GM18868 (cell line): Measurements from ENCODE around the gene CSNK2A1.
"Not testable (repeated sequence)": the region's sequence is repeated elsewhere in the genome, so short reads cannot be mapped to it uniquely, and the experiment has no call there.

Source experiments
- ATAC-seq: cut with Tn5 transposase; IDR thresholded peaks from one replicate; pipeline ENCODE4 v1.9.1; 2021; ENCODE audit warnings: mild to moderate bottlenecking, moderate library complexity; ENCODE audit not compliant: unreplicated experiment

Gene CSNK2A1

GRCh38 chr20:543369-544152, at the start of gene CSNK2A1:
Gene CSNK2A1 (minus strand): TSS chr20:543790. CDS start chr20:508551, 35,239 bp downstream.
- peak; percentile 94 for ATAC-seq

GRCh38 chr20:592506-592905, 48.9 kb upstream of the CSNK2A1 start:
- ATAC-seq = no peak

- ATAC-seq = no peak
Observed at GRCh38 chr20:591941-592340, 48.4 kb upstream of the CSNK2A1 start.

GRCh38 chr20:588932-589672, 45.5 kb upstream of the CSNK2A1 start:
- peak; percentile 87 for ATAC-seq

GRCh38 chr20:588476-588875, 44.9 kb upstream of the CSNK2A1 start:
- ATAC-seq = no peak

- no peak for ATAC-seq
Observed at GRCh38 chr20:584971-585301, 41.3 kb upstream of the CSNK2A1 start.

GRCh38 chr20:584161-584970, 40.8 kb upstream of the CSNK2A1 start:
- peak; percentile 66 for ATAC-seq

GRCh38 chr20:582204-582603, 38.6 kb upstream of the CSNK2A1 start:
- ATAC-seq = no peak

- not testable (repeated sequence) for ATAC-seq
Observed at GRCh38 chr20:578940-579690, 35.5 kb upstream of the CSNK2A1 start.

- ATAC-seq = no peak
Observed at GRCh38 chr20:577167-577791, 33.7 kb upstream of the CSNK2A1 start.

GRCh38 chr20:576156-576555, 32.6 kb upstream of the CSNK2A1 start:
- no peak for ATAC-seq

- no peak for ATAC-seq
Observed at GRCh38 chr20:575230-575629, 31.6 kb upstream of the CSNK2A1 start.

GRCh38 chr20:574297-574942, 30.8 kb upstream of the CSNK2A1 start:
- no peak for ATAC-seq

- ATAC-seq = no peak
Observed at GRCh38 chr20:573414-574296, 30.1 kb upstream of the CSNK2A1 start.

- no peak for ATAC-seq
Observed at GRCh38 chr20:572727-573126, 29.1 kb upstream of the CSNK2A1 start.

GRCh38 chr20:571754-572441, 28.3 kb upstream of the CSNK2A1 start:
- no peak for ATAC-seq

GRCh38 chr20:568673-569415, 25.3 kb upstream of the CSNK2A1 start:
- no peak for ATAC-seq
